HG02623 (cell line): Measurements from ENCODE around the gene ADCYAP1R1.

Source experiments
- ATAC-seq: cut with Tn5 transposase; IDR thresholded peaks from one replicate; pipeline ENCODE4 v1.9.1; 2021; ENCODE audit warnings: moderate library complexity; ENCODE audit not compliant: unreplicated experiment

Gene ADCYAP1R1

DNA sequence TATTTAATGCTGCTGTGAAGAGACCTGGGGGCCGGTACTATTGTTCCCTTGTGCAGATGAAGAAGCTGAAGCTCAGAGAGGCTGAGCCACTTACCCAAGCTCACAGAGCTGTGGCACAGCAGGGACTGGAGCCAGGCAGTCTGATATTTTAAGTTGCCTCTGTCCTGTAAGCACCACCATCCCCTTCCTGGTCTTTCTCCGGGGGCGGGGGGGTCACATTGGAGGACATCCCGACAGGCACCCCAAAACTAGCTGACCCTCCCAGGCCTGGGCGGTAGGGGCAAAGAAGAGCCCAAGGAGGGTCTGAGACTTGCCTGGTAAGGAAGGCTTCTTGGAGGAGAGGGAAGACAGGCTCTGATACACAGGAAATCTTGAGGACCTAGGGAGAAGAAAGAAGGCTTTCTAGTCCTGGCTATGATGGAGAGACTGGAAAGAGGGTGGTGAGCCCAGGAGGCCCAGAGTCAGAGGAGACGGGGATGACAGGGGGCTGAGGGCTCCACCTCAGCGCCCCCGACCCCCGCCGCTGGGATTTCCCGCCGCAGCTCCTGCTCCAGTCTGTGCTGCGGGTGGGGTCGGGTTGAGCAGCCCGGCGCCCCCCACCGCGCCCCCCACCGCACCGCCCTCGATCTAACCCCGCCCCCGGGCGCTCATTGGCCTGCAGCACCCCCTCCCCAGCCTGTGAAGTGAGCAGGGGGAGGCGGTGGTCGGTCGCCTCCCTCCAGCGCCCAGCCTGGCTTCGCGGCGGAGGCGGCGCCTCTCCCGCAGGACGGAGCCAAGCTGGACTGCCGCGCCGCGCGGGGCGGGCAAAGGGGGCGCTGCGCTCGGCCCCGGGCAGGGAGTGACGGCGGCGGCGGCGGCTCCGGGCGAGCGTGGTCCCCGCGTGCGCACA lies at the start of gene ADCYAP1R1:
ADCYAP1R1 (plus strand) TSS at position 711 of the 889 bp plus-strand sequence. CDS start 10,957 bp downstream, outside the sequence.
- no peak for ATAC-seq

DNA sequence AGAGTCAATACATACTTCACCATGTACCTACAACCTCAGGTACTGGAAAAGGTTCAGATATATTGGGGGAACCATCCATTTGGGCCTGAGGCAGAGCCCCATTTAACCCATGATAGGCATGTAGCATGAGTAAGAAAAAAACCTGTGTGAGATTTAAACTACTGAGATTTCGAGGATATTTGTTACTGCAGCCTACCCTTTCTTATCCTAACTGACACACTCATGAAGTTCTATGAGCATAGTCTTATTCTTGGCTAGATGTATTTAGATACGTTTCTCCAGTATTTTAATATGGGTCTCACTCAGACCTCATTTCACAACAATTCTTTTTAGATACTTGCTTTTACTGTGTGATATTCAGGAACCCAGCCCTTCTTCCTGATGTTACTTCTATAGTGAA lies 49.0 kb upstream of the ADCYAP1R1 start:
- no peak for ATAC-seq

DNA sequence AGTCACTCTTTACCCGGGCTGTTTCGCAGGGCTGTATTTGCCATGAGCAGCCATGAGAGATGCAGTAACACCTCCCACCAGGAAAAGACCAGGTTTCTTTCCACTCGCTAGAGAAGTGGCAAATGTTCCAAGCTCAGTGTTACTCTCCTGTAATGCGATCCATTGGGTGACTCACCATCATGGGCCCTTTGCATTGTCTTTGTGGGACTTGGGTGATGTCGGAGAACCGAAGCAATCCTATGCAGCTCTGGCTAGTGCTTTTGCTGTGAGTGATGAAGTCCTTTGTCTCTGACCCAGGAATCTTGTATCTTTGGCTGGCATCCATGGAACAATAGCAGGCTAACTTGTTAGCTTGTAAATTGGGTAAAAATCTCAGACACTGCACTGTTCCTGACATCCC lies 48.4 kb upstream of the ADCYAP1R1 start:
- no peak for ATAC-seq

DNA sequence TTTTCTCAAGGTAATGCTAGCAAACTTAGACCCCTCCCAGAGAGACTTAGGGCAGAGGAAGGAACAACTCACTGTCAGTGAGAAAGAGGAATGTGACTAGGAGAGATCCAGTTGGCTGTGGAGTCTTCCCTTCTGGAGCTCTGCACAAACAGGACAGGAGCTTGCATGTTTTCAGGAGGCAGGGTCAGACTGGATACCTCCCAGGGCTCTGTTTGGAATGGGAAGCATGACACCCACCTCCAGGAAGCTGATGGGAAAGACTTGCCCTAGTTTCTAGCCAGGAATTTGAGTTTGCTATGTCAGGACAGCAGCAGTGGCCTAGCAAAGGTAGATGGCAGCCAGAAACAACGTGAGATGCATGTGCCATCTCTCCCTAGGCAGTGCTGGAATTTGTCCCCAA lies 47.7 kb upstream of the ADCYAP1R1 start:
- no peak for ATAC-seq

DNA sequence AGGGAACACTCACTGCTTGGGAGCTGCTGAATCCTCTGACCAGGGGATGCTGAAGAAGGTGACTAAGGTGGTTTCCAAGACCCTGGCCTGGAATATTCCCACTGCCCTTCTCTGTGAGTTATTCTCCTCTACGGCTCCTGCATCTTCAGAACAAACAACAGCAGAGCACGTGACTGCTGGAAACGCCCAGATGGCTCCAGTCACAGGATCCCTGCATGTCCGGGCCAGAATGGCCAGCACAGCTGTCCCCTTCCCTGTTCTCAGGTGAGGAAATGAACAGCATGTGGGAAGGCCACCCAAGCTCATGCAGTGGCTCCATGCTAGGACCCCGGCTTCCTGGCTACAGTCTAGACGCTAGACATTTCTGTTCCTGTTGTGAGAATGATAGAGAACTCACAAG lies 45.3 kb upstream of the ADCYAP1R1 start:
- ATAC-seq, result no peak

DNA sequence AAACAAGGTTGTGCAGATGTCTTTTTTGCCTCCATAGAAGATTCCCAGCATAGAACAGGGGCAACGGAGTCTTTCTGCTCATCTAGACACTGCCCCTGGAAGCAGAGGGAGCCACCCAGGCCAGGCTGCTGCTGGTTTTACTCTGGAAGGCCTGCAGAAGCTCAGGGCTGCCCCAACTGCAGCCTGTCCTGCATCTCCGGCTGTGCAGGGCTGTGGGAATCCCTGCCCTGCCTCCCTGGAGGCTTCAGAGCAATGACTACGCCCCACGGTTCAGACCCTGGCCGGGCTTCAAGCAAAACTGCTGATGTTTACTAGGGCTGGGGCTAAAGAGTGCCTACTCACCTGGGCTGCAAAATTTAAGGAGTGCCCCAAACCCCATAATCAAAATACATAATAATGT lies 44.5 kb upstream of the ADCYAP1R1 start:
- ATAC-seq, result no peak

DNA sequence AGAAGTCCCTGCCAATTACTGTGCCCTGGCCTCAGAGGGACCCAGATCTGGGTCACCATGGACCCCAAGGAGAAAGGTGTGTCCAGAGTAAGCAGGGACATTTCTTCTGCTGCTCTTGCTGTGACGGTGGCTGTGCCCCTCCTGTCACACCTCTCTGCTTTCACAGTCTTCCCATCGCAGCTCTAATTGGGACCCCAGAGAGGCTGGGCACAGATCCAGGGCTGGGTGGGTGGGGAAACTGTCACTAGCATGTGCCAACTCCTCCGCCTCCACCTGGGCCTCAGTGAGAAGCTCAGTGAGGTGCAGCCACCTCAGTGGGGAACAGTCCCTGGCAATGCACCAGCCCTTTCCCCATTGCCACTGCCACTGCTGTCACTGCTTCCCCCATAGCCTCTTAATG lies 37.3 kb upstream of the ADCYAP1R1 start:
- no peak for ATAC-seq

DNA sequence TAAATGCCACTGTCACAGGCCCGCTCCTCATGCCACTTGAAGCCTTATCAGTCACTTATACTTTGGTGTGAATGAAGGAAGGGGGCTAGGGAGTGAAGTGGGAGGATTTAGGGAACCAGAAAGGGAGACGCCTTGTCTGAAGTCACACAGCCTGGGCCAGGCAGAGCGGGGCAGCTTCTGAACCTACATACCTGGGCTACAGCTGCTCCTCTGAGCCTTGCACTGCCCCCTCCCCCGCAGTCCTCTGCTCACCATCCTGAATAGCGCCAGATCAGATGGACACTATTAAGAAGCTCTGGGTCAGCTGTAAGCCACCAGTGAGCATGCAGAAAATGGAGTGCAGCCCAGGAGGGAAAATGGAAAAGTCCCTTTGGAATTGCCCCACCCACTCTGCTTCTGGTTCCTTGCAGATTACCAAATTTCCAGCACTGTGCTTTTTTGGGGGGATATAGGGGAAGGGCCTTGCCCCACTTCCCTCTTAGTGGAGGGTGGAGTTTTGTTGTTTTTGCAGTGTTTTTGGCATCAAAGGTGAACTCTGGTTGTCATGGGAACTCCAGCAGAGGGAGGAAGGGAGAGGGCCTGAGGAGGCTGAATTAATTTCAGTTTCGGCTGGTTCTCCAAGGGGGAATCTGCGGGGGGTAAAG lies 35.0 kb upstream of the ADCYAP1R1 start:
- ATAC-seq, result no peak

DNA sequence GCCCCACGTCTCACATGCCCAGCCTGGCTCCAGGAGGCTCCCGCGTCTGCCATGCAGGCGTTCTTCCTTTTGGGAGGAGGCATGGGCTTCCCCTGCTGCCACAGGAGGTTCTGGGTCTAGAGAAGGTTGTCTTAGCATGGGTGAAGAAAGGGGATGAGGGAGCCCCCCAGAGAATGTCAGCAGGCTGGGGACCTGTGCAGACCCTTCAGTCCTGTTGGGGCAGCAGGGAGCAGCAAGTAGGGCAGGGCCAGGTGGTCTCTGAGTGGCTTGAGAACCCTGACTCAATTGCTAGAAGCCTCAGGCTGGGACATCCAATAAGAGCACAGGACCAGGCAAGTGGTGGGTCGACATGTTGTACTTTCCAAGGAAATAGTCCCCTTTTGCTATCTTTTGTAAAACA lies 34.4 kb upstream of the ADCYAP1R1 start:
- ATAC-seq, result no peak

DNA sequence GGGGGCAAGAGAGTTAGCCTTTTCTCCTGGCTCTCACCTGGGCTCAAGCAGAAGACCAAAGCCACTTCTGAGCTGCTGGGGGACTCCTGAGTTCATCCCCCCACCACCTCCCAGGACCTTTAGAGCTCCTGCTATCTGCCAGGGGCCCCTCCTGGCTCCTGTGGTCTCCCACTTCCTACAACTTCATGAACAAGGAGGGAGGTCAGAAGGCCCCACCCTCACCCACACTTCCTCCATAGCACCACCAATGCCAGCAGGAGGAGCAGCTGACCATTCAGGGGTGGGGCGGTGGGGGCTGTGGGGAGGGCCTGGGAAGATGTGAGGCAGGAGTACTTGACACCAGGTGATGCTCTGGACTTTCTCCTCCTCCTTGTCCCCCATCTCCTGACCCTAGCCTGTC lies 32.6 kb upstream of the ADCYAP1R1 start:
- ATAC-seq, result no peak

DNA sequence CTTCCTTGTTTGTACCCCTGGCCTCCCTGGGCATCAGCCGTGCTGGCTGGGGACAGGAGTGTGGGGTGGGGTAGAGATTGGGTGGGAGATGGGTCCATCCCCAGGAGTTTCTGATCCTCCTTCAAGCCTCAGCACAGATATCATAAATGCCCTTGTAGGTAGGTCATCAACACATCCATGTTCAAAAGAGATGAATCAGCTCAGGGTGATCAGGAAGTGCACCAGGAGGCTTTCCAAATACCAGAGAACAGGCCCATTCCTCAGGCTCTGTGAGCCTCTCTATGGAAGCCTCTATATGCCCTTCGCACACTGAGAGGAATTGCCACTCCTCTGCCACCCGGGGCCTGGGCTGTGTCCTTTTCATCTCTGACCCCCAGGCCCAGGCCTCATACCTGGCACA lies 31.9 kb upstream of the ADCYAP1R1 start:
- no peak for ATAC-seq

DNA sequence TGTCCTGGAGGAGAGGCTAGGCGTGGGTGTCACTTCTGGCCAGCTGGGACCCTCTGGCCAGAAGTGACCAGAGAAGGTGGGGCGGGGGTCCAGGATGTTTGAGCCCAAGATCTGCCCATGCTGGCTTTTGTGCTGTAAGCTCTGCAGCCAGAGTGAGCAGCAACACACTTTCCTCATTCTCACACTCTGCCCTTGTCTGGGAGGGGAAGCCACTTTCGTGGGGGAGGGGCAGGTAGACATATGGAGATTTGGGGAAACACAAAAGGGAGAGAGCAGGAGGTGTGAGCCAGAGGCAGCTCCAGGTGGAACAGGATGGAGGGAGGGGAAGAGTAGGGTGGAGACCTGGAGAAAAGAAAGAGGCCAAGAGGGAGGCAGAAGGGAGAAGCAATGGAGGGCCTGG lies 31.5 kb upstream of the ADCYAP1R1 start:
- ATAC-seq, result no peak

DNA sequence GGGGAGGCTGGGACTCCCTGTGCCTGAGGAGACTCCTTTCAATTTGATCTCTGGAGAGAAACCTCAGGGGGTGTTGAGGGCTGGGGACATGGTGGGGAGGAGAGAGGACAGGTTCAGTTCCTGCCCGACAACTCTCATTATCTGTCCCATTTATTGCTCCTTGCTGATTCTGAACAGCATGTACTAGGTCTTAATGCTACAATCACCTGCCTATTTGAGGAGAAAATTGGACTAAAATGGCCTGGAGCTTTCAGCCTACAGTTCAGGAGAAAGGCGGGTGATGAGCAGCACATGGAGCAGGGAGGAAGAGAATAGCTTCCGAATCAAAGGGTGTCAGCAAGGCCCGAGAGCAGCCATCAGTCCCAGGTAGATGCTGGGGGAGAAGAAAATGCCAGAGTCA lies 30.0 kb upstream of the ADCYAP1R1 start:
- no peak for ATAC-seq

DNA sequence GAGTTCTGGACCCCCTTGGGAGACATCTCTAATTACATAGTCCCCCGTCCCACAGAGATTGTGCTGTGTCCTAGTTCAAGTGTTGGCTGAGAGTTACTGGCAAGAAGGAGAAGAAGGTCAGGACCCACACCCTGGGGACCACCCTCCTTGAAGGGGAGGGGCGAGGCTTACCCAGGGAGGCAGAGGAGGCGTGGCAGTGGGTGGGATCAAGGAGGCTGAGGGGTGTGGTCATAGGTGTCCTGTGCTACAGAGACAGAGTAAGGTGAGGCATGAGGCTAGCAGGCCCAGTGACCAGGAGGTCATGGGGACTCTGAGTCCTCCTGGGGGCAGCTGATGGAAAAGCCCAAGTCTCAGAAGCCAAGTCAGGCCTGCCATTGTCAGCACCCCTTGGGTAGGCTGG lies 29.4 kb upstream of the ADCYAP1R1 start:
- ATAC-seq, result no peak

DNA sequence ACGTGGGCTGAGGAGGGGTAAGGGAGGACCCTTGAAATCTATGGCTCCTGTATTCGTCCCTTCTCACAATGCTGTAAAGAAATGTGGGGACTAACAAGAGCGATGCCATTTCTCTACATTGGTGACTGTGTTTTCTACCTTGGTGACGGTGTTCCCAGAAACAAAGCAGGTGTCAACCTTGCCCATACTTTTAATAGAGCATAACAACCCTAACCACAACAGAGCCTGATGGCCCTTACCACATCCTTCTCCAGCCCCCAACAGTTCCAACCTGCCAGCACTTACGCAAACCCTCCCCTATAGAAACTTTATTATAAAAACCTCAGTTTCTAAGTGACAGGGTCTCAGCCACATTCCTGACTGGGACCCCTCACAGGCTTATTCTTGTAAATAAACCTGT lies 28.2 kb upstream of the ADCYAP1R1 start:
- ATAC-seq, result no peak

DNA sequence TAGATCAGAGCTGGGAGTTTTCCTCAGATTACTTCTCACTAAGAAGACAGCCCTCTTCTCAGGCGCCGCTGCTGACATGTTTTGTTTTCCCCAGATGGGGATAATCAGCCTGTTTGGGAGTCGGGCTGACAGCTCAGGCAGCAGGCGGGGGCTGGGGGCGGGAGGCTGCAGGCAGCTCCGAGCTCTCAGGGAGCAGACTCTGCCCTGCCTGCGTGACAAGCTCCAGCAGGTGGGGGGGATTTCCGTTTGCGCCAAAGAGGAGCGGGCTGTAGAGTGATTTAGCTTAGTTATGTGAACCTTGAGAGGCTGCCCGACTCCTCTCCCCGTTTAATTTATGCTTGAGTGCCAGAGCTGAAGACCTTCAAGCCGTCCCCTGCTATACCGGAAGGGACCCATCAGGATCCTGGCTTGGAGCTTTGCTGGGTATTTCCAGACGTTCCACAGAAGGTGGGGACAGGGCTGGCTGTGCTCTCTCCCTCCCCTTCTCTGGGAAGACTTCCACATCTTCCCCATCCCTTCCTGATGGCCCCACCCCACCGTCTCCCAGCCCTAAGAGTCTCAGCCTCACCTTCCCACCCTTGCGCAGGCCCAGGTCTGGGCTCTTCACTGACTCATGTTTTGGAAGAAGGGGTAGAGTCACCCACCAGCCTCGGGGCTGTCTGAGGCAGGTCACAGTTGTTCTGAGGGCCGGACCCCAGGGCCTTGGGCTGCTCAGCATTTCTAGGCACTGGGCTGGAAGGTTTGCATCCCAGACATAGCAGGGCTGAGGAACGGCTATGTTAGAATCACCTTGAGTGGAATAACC lies 24.7 kb upstream of the ADCYAP1R1 start:
- no peak for ATAC-seq

DNA sequence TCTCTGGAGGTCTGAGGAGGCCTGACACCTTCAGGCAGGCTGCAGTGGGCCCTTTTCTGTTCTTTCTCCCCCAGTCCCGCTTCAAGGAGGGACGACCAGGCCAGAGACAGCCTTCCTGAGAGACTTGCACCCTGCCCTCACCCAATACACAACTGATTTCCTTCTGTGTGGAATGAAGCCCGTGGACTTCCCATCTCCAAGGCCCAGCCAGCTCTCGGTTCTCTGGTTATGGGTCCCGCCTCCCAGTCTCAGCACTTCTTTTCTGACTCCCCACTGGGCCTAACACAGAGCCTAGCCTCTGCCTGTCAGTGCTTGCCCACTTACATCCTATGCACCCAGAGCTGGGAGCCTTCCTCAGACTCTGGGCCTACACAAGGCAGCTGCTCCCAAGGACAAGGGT lies 24.1 kb upstream of the ADCYAP1R1 start:
- ATAC-seq, result no peak

DNA sequence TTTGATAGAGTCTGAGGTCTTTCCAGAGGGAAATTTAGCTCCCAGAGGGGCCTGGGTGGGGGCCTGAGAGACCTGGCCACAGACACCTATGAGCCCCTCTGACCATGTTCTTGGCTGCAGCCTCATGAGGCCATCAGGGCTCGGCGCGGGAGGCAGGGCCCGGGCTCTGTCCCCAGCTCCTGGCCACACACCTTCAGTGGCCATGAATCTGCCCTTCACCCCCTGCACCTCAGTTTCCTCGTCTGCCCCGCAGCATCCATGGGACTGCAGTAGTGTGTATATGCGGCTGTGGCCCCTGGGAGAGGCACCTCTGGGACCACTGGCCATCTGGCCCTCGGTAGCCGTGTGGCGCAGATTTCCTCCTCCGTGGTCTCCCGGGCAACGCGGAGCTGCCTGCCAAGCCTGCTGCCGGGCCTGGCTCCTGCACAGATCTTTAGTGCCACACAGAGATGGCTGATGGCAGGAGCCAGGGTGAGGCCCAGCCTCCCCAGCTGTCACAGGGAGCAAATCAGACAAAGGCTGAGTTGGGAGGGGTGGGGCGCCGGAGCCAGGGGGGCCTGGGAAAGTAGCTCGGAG lies 23.6 kb upstream of the ADCYAP1R1 start:
- no peak for ATAC-seq

DNA sequence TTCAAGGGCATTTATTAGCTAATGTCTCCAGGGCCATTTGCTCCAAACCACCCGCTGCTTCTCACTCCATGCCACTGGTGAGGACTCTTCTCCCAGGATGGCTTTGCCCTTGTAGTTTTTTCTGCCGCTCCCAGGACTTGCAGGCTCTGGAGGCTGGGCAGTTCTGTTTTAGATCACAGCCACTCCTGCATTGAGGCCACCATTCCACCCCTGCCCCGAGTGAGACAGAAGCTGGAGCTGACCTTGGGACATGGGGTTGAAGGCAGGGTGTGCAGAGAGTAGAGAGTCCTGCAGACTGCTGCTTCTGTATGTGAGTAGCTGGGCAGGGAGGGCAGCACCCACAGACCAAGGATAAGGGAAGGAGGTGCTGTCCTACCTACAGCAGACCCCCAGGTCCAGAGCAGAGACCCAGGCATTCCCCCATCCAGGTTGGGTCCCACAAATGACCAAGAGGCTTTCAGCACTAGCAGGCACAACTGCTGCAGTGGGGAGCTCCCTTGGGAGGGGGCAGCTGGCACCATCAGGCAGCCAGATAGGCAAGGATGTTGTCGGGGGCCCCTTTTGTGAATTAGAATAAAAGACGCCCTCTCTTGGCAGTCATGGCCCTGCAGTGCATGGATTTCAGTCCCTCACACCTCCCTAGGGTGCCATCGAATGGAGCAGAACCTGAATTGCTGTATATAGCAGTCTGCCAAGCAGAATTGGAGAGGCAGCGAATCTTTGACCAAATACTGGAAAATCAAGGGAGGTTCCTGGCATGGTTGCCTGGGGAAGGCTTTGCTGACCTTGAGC lies 22.7 kb upstream of the ADCYAP1R1 start:
- no peak for ATAC-seq

DNA sequence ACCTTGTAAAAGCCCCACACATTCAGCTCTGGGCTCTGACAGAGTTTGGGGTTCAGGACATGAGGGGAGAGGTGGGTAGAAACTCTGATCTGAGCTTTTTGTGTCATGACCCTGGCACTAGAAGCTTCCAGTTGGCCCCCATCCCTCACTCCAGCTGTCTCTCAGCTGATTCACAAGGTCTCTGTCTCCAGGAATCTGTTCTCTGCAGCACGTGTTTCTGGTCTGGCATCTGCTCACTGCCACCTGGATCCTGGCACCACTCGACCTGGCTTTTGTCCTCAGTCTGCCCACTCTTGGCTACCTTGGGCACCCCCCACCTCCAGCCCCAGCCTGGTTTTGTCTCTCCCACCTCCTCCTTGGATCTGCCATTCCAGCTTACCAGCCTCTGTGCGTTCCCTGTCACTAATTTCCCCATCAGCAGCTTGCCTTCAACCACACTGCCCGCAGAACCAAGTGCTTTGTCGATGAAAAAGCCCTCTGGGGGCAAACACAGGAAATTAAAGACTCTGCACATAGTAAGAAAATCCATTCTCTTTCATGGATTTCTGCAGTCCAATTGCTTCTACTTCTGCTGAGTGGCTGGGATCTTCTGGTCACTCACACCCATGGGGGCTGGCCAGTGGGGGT lies 18.3 kb upstream of the ADCYAP1R1 start:
- no peak for ATAC-seq
